MM.1S (cell line): ENCODE measurements around the gene SLC25A1.

Experiments
- EZH2phosphoT487 ChIP-seq: fragments of 300-600 bp; sonication (generic); IDR thresholded peaks from 2 replicates; pipeline ENCODE4 v1.6.1; 2018; ENCODE audit warnings: antibody characterized with exemption, low read length
- TF ChIP-seq, protein P1 (sequence below): fragments of 300-600 bp; sonication (generic); IDR thresholded peaks from 2 replicates; pipeline ENCODE4 v1.5.1; 2016; ENCODE audit warnings: antibody characterized with exemption, low read length, mixed read lengths

DNA sequence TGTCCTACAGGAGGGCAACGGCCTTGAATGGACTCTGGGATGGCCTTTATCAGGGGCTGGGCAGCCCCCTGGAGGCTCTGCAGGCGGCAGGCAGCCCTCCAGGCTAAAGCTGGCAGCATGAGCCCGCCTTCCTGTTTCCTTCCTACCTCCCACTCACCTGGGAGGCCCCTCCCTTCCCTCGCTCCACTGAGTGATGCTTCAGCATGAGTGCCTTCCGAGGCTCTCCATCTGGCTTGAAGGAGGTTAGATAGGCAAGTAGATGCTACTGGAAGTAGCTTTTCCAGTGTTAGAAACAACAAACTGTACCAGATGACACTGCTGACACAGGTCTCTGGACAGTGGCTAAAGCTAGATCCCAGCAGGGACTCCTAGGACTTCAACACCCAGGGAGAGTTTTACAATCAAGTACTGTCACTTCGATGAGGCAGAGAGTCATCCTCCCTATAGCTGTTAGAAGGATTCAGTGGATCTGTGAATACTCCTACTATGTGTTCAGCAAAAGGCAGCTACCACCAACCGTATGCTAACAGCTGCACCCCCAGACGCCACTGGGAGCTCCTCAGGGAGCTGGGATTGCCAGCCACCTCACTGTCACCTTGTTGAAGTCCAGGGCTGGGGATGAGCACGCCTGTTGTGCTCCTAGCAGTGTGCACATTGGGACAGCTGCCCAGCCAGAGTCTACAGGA is 4.1 kb upstream of the SLC25A1 start:
- TF ChIP-seq, protein P1, sequence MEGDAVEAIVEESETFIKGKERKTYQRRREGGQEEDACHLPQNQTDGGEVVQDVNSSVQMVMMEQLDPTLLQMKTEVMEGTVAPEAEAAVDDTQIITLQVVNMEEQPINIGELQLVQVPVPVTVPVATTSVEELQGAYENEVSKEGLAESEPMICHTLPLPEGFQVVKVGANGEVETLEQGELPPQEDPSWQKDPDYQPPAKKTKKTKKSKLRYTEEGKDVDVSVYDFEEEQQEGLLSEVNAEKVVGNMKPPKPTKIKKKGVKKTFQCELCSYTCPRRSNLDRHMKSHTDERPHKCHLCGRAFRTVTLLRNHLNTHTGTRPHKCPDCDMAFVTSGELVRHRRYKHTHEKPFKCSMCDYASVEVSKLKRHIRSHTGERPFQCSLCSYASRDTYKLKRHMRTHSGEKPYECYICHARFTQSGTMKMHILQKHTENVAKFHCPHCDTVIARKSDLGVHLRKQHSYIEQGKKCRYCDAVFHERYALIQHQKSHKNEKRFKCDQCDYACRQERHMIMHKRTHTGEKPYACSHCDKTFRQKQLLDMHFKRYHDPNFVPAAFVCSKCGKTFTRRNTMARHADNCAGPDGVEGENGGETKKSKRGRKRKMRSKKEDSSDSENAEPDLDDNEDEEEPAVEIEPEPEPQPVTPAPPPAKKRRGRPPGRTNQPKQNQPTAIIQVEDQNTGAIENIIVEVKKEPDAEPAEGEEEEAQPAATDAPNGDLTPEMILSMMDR, result no peak
- TF ChIP-seq EZH2phosphoT487, result no peak
